Fibroblast of skin of scalp (primary cell): ENCODE measurements around the gene GHITM.
"Not testable (repeated sequence)": the region's sequence is repeated elsewhere in the genome, so short reads cannot be mapped to it uniquely, and the experiment has no call there.

Source experiments
- DNase-seq: peaks from one replicate; pipeline ENCODE4 v3.0.0-alpha.2; 2013

GHITM gene

DNA sequence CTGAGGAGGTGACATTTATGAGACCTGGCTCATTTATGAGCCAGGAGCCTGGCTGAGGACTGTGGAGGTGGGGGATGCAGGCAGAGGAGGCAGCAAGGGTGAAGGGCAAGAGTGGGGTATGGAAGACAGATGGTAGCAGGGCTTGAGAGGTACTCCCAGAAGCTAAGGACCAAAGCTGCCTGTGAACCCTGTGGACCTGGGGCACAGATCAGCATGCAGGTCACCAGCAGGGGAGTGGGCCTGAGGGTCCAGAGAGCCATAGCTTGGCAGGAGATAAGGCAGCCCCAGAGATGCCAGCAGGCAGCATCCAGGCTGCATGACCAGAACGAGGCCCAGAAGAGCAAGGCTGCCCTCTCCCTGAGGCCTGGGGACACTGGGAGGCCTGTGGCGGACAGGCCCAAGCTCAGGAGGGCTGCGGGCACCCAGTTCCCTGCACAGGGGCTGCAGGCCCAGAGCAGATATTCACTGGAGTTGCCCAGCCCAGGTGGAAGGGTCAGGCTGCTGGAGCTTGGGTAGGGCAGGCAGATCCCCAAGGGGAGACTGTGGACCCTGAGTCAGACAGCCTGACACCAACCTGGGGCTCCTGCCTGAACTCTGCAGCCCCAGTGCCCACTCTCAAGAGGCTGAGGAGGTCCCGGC, 37.6 kb downstream of the GHITM start:
- DNase-seq, result no peak

DNA sequence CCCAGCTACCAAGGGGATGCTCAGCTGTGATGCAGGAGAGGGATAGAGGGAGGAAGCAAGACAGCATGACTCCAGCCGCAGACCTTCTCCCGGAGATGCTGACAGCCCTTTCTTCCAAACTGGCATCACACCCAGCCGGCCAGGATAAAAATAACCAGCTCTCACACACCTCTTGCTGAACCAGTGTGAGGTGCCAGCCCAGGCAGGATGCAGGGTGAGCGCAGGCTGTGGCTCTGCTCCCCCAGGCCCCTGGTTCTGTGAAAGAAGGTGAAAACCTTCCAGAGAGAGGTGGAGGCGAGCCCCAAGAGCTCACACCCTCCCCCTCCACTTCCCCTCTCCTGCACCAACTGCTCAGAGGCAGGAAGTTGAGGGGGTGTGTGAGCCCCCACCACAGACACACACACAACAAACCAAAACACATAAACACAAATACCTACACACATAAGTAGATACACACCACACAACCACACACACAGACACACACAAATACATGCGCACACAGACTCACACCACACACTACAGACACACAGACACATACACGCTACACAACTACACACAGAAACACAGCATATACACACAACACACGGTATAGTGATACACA, 38.3 kb downstream of the GHITM start:
- no peak for DNase-seq

DNA sequence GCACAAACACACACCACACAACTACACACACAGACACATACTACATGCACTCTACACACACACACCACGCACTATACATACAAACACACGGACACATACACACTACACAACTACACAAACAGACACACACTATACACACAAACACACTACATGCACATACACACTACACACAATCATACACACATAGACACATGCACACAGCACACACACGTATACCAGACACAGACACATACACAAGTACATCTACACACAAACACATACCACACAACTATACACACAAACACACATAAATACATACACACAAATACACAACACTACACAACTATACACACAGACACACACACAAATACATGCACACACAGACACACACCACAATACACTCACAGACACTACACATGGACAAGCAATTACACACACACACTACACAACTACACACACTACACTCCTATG, 38.9 kb downstream of the GHITM start:
- DNase-seq, result no peak

GRCh38 chr10:84179059-84179710, 39.9 kb downstream of the GHITM start:
- DNase-seq, result no peak

GRCh38 chr10:84180386-84180785, 41.1 kb downstream of the GHITM start:
- DNase-seq, result not testable (repeated sequence)

DNA sequence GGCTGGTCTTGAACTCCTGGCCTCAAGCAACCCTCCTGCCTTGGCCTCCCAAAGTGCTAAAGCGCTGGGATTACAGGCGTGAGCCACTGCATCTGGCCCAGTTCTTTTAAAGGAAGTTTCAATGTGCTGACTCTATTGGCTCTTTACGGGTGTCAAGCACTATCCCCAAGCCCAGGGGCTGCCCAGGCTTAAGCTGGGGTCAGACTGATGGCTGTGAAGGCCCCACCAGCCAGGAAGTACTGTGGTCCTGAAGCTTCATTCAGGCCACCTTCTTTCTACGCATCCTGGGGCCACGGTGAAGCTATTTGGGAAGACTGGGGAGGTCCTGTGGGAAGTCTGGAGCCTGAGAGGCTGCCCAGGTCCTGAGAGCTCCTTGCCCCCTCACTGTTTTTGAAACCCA, 42.3 kb downstream of the GHITM start:
- no peak for DNase-seq

DNA sequence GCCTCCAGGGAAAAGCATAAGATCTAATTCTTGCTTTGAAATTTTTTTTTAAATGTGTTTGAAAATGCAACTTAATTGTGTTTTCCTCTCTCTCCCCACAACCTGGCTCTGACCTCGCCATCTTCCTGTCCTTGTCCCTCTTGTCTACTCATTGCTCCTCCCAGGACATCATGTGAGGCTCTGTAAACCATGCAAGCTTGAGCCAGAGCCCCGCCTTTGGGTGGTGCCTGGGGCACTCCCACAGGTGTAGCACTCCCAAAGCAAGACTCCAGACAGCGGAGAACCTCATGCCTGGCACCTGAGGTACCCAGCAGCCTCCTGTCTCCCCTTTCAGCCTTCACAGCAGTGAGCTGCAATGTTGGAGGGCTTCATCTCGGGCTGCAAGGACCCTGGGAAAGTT, 45.2 kb downstream of the GHITM start:
- no peak for DNase-seq

- DNase-seq, result no peak
Observed at GRCh38 chr10:84185526-84186175, 46.3 kb downstream of the GHITM start.

GRCh38 chr10:84188815-84189214, 49.5 kb downstream of the GHITM start:
- DNase-seq, result no peak

- no peak for DNase-seq
Observed at GRCh38 chr10:84190621-84191020, 51.3 kb downstream of the GHITM start.

DNA sequence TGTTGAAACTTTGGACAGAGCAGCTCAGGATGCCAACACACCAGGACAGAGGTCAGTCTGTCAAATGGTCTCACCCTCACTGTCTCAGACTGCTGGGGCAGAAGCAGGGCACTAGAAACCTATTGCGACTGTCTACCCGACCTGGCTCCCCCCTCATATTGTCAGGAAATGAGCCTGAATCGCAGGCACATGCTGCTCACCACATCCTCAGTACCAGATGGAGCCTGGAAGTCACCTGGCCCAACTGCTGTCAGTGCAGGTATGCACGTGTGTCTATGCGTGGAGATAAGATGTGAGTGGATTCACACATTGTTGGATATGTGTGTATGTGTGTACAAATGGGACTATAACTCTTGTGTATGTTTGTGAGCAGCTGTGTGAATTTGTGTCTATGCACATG, 51.8 kb downstream of the GHITM start:
- DNase-seq, result no peak

GRCh38 chr10:84193327-84193726, 54.0 kb downstream of the GHITM start:
- no peak for DNase-seq

DNA sequence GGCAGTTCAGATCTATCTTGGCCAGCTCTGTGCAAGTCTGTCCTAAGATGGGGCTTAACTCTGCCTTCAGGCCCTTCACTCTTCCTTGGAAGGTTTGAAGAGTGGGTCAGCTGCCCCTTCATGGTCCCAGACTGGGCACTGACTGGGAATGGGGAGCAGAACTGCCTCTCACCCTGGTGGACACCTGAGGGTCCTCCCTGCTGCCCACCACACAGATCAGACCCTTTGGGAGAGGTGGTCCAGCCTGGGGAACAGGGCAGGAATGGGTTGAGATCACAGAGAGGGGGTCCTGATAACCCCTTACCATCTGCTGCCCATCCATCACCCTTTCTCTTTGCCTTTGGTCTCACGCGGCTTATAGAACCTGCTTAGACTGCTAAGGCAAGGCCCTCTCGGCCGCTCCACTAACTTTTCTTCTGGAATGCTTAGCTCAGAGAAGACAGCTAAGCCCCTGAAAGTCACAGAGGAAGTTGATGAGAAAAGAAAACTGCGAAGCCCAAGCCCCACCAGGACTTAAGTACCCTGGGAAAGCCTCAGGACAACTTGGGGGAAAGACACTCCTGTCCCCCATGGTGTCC, 54.6 kb downstream of the GHITM start:
- no peak for DNase-seq

GRCh38 chr10:84194424-84195043, 55.2 kb downstream of the GHITM start, which contains the start of gene CDHR1:
Gene CDHR1 (plus strand): TSS chr10:84194537. CDS start chr10:84194761, 224 bp downstream.
- peak; percentile 17 for DNase-seq

GRCh38 chr10:84195044-84195830, 55.9 kb downstream of the GHITM start:
- no peak for DNase-seq

DNA sequence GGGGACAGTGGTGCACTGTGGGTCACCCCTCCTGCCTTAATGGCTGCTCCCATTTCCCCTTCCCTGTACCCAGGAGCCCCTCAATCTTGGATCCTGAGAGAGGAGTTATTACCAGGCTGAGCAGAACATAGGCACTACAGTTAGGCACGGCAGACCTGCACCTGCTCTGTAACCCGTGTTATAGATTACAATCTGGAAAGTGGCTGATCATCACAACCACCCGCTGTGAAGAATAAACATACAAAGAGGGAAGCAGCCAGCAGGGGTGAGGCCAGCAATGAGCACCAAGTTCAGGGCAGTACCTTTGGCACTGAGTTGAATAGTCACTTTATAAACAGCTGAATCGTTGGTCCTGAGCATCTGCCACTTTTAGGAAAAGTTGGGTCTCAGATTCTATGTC, 56.8 kb downstream of the GHITM start:
- DNase-seq, result no peak

DNA sequence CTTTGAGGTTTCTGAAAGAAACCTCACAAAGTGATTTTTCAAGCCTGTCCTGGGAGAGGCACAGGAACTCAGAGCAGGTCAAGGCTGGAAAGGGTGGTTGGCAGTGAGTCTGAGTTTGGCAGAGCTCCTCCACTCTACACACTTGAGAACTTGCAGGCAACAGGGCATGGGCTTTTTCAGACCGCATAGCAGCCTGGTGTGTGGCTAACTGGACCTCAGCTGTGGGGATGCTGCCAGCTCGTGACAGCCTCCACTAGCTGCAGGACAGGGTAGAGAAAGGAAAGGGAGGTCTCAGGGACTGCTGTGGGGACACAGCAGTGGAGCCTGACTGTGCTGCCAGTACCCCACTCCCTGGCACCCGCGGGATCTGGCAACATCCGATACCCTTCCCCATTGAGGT, 57.6 kb downstream of the GHITM start:
- no peak for DNase-seq

DNA sequence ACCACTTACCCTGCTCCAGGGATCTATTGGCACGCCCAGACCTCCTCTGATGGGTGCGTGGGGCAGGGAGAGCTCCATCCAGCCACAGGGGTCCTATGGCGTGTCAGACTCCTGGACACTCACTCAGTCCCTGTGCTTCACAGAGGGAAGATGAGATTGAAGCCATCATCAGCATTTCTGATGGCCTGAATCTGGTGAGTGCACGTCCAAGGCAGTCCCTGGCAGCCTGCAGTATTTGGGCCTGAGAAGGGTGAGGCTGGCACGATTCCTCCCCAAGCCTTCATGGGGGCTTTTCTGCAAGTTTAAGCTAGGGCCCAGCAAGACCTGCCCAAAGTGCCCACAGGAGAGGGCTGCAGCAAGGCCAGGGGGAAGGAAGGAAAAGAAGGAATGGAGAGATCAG, 58.3 kb downstream of the GHITM start:
- DNase-seq, result no peak

GRCh38 chr10:84198206-84198915, 59.1 kb downstream of the GHITM start:
- no peak for DNase-seq

GRCh38 chr10:84200537-84201243, 61.4 kb downstream of the GHITM start:
- no peak for DNase-seq

- no peak for DNase-seq
Observed at GRCh38 chr10:84201244-84201606, 61.9 kb downstream of the GHITM start.
